Stomach (tissue), 9 donors: ENCODE data around the gene SLC6A12. TPM values are rescaled to one million over a fixed set of nuclear protein-coding genes. Genes with fewer than 3 reads are reported as not detected.

Experiments used
- DNase-seq, 2 donors: peaks; one replicate each; pipeline versions ENCODE4 v3.0.0 to v3.0.0-alpha.2; 2013 to 2019
- H3K27ac ChIP-seq, 5 donors: fragments of 200-600 bp in 4 of 5; sonication (generic) in 4 of 5; one replicate each; pipeline ENCODE4 v1.5.1; 2013 to 2019; ENCODE audit warnings: mild to moderate bottlenecking in 1 of 5, moderate library complexity in 1 of 5
- H3K27me3 ChIP-seq, 3 donors: fragments of 200-600 bp; sonication (generic); one replicate each; pipeline ENCODE4 v1.5.1; 2017 to 2019; ENCODE audit warnings: mixed run types in 1 of 3
- H3K36me3 ChIP-seq, 4 donors: fragments of 200-600 bp; sonication (generic); 1 replicate in 3 of 4; 2 replicates in 1 of 4; pipeline ENCODE4 v1.5.1; 2016 to 2019
- H3K4me1 ChIP-seq, 4 donors: fragments of 200-600 bp; sonication (generic); one replicate each; pipeline ENCODE4 v1.5.1; 2016 to 2019
- H3K4me3 ChIP-seq, 4 donors: fragments of 200-600 bp; sonication (generic) in 3 of 4; one replicate each; pipeline ENCODE4 v1.5.1; 2016 to 2019; ENCODE audit warnings: mild to moderate bottlenecking in 1 of 4
- H3K9me3 ChIP-seq, 4 donors: fragments of 200-600 bp; sonication (generic); one replicate each; pipeline ENCODE4 v1.5.1; 2016 to 2019
- CTCF ChIP-seq, 7 experiments: fragments of 450-650 bp in 4 of 7; fragments of 200-600 bp in 3 of 7; sonication (generic) in 3 of 7; IDR thresholded peaks; one replicate each; pipeline ENCODE4 v1.5.1; 2016 to 2019; ENCODE audit warnings: antibody characterized with exemption in 7 of 7, control low read depth in 2 of 7, mild to moderate bottlenecking in 1 of 7
- EP300 ChIP-seq: sonication (generic); formaldehyde crosslinking; IDR thresholded peaks from one replicate; pipeline ENCODE4 v1.6.1; 2017; ENCODE audit warnings: antibody characterized with exemption
- POLR2A ChIP-seq, 4 donors: fragments of 450-650 bp; IDR thresholded peaks; one replicate each; pipeline ENCODE4 v1.6.1; 2016; ENCODE audit warnings: antibody characterized with exemption in 4 of 4, control low read depth in 2 of 4, mild to moderate bottlenecking in 1 of 4, moderate library complexity in 1 of 4
- POLR2AphosphoS5 ChIP-seq, 3 donors: sonication (generic); formaldehyde crosslinking; IDR thresholded peaks; one replicate each; pipeline ENCODE4 v1.6.1; 2016; ENCODE audit warnings: antibody characterized with exemption in 3 of 3
- WGBS, 5 donors: extraction: QIAGEN DNeasy Blood & Tissue Kit in 3 of 5; methylation state at CpG; one replicate each; pipeline versions ENCODE4 v1.1.5 to v1.1.7; 2013 to 2018; 5-methylcytosine and 5-hydroxymethylcytosine counted together
- intact Hi-C: fragments of 100-400 bp; cut with DNase I; formaldehyde crosslinking; loops from one replicate; pipeline ENCODE4 v1.15.1; 2023; ENCODE audit warnings: low total_unique reads
- polyA plus RNA-seq, 3 donors: library from polyadenylated mRNA; stranded (reverse); fragments of 200-250 nt; gene quantifications; one replicate each; pipeline ENCODE4 v1.2.3, GENCODE V29; 2013
- total RNA-seq, 5 donors: library from RNA; depleted of rRNA; stranded (reverse); fragments of >200 nt; gene quantifications; one replicate each; pipeline versions ENCODE4 v1.1.0 to v1.2.3, GENCODE V29; 2014 to 2016
- donor health status: healthy with polysubstance abuse.
- donor health status: Bipolar disorder and iron deficiency.
- donor health status: healthy.

The SLC6A12 gene
- total and polyA plus RNA-seq, 8 donors, result 0.05 to 1.7 (median 0.19) TPM; not detected in 5

GRCh38 chr12:195951-196350, 18.0 kb downstream of the SLC6A12 start:
- Histone ChIP-seq H3K36me3 (no peaks in the 10 kb centered on the region), H3K9me3 (no peaks in the 10 kb centered on the region), H3K4me1 (peaks cover 0 to 9% (median 0%) of the 10 kb centered on the region in 4 donors), H3K27me3 (peaks cover 0 to 81% (median 31%) of the 10 kb centered on the region in 3 donors), H3K27ac (no peak overlapping the region), H3K4me3 (no peak overlapping the region)
- TF ChIP-seq POLR2AphosphoS5 (IDR thresholded peaks at IDR 0.05) (no peak), CTCF (IDR thresholded peaks at IDR 0.05) (no peak), EP300 (no peak), POLR2A (IDR thresholded peaks at IDR 0.05) (no peak)
- 75 to 81% (median 80%) methylated on average over 15 of the region's 15 CpGs for WGBS, 5 donors
- no peak for DNase-seq
- intact Hi-C loops, result no loop called here

- peaks cover 0 to 9% (median 0%) of the 10 kb centered on the region in 4 donors for H3K4me1 ChIP-seq
- no peak overlapping the region for H3K27ac ChIP-seq
- H3K27me3 ChIP-seq, result peaks cover 0 to 82% (median 39%) of the 10 kb centered on the region in 3 donors
- intact Hi-C loops, result no loop called here
- no peak for DNase-seq
- TF ChIP-seq EP300 (no peak), POLR2A (IDR thresholded peaks at IDR 0.05) (no peak), POLR2AphosphoS5 (IDR thresholded peaks at IDR 0.05) (no peak), CTCF (IDR thresholded peaks at IDR 0.05) (no peak)
- WGBS, 5 donors, result 64 to 81% (median 74%) methylated on average over 5 of the region's 5 CpGs
- H3K36me3 ChIP-seq, result no peaks in the 10 kb centered on the region
- H3K9me3 ChIP-seq, result no peaks in the 10 kb centered on the region
- no peak overlapping the region for H3K4me3 ChIP-seq
These were observed 18.8 kb downstream of the SLC6A12 start for GRCh38 chr12:195156-195555.

- Histone ChIP-seq H3K9me3 (no peaks in the 10 kb centered on the region), H3K27ac (no peak overlapping the region), H3K4me3 (no peak overlapping the region), H3K27me3 (peaks cover 0 to 89% (median 36%) of the 10 kb centered on the region in 3 donors), H3K36me3 (no peaks in the 10 kb centered on the region), H3K4me1 (peaks cover 0 to 6% (median 5%) of the 10 kb centered on the region in 4 donors)
- intact Hi-C loops, result no loop called here
- TF ChIP-seq POLR2AphosphoS5 (IDR thresholded peaks at IDR 0.05) (no peak), CTCF (IDR thresholded peaks at IDR 0.05) (no peak), POLR2A (IDR thresholded peaks at IDR 0.05) (no peak), EP300 (no peak)
- 78 to 90% (median 86%) methylated on average over 7 of the region's 7 CpGs for WGBS, 5 donors
- no peak for DNase-seq
These were observed 19.7 kb downstream of the SLC6A12 start for GRCh38 chr12:194276-194675.

GRCh38 chr12:193261-193660, 20.7 kb downstream of the SLC6A12 start:
- Histone ChIP-seq H3K36me3 (no peaks in the 10 kb centered on the region), H3K4me1 (peaks cover 0 to 14% (median 14%) of the 10 kb centered on the region in 4 donors), H3K9me3 (no peaks in the 10 kb centered on the region), H3K27me3 (peaks cover 0 to 87% (median 34%) of the 10 kb centered on the region in 3 donors), H3K27ac (no peak overlapping the region), H3K4me3 (no peak overlapping the region)
- no peak for DNase-seq
- TF ChIP-seq POLR2A (IDR thresholded peaks at IDR 0.05), result no peak
- no peak for TF ChIP-seq CTCF (IDR thresholded peaks at IDR 0.05)
- TF ChIP-seq EP300, result no peak
- TF ChIP-seq POLR2AphosphoS5 (IDR thresholded peaks at IDR 0.05), result no peak
- 62 to 71% (median 67%) methylated on average over 10 of the region's 10 CpGs for WGBS, 5 donors
- intact Hi-C loops, result no loop called here
